Colonic mucosa (tissue), 4 donors: ENCODE data around the gene PEX5L. TPM values are rescaled to one million over a fixed set of nuclear protein-coding genes. Genes with fewer than 3 reads are reported as not detected.
"Not testable (repeated sequence)": the region's sequence is repeated elsewhere in the genome, so short reads cannot be mapped to it uniquely, and the experiment has no call there.

ENCODE experiments used
- DNase-seq: peaks from one replicate; pipeline ENCODE4 v3.0.0-alpha.2; 2020
- H3K27ac ChIP-seq: fragments of 200-600 bp; one replicate; pipeline ENCODE4 v1.8.0; 2021
- H3K27me3 ChIP-seq: fragments of 200-600 bp; one replicate; pipeline ENCODE4 v1.8.0; 2021
- H3K36me3 ChIP-seq: fragments of 200-600 bp; one replicate; pipeline ENCODE4 v1.8.0; 2021
- H3K4me1 ChIP-seq: fragments of 200-600 bp; one replicate; pipeline ENCODE4 v1.8.0; 2021; ENCODE audit warnings: mild to moderate bottlenecking
- H3K4me3 ChIP-seq: fragments of 200-600 bp; one replicate; pipeline ENCODE4 v1.8.0; 2021
- H3K9ac ChIP-seq, 2 donors: one replicate each; pipeline ENCODE4 v1.7.0; 2013; ENCODE audit warnings: control low read depth in 2 of 2, low read depth in 2 of 2, low read length in 2 of 2
- H3K9me3 ChIP-seq: fragments of 200-600 bp; one replicate; pipeline ENCODE4 v1.8.0; 2021
- CTCF ChIP-seq: fragments of 200-600 bp; IDR thresholded peaks from one replicate; pipeline ENCODE4 v1.8.0; 2022; ENCODE audit warnings: antibody characterized with exemption, mild to moderate bottlenecking
- intact Hi-C: fragments of 100-400 bp; cut with DNase I; formaldehyde crosslinking; loops from one replicate; pipeline ENCODE4 v1.14.1; 2022
- total RNA-seq, 2 donors: library from RNA; stranded (reverse); fragmentation: NEBNext Ultra II Directional in 1 of 2; extraction: Animal tissue kit (Norgen Biotek cat#: 25700) in 1 of 2; gene quantifications; one replicate each; pipeline ENCODE4 v1.2.1, GENCODE V29; 2021
- donor health status: healthy.
- donor health status: DM: no; HTN: no; CAD: no.
- donor health status: DM: no; HTN: no; CAD: no.

The PEX5L gene
- total RNA-seq, 2 donors from 2014 or later: not detected

- intact Hi-C loops: no loop called here
- H3K9me3 ChIP-seq: no peaks in the 10 kb centered on the region
- TF ChIP-seq CTCF: no peak
Observed at GRCh38 chr3:180059356-180059755, 22.6 kb upstream of the PEX5L start.

GRCh38 chr3:180058238-180058637 lies 21.5 kb upstream of the PEX5L start:
- Histone ChIP-seq H3K9ac (no peak overlapping the region), H3K27me3 (no peaks in the 10 kb centered on the region), H3K4me3 (no peak overlapping the region), H3K4me1 (no peaks in the 10 kb centered on the region), H3K27ac (no peak overlapping the region), H3K9me3 (no peaks in the 10 kb centered on the region), H3K36me3 (no peaks in the 10 kb centered on the region)
- no peak for DNase-seq
- intact Hi-C loops: no loop called here
- no peak for TF ChIP-seq CTCF

More at GRCh38 chr3:180059356-180059755, 22.6 kb upstream of the PEX5L start:
- H3K36me3 ChIP-seq: no peaks in the 10 kb centered on the region
- H3K4me3 ChIP-seq: no peak overlapping the region
- no peak overlapping the region for H3K27ac ChIP-seq
- H3K9ac ChIP-seq: no peak overlapping the region
- H3K27me3 ChIP-seq: no peaks in the 10 kb centered on the region
- no peaks in the 10 kb centered on the region for H3K4me1 ChIP-seq
- DNase-seq: no peak

GRCh38 chr3:180055656-180056055 lies 18.9 kb upstream of the PEX5L start:
- H3K9me3 ChIP-seq, H3K9ac ChIP-seq, intact Hi-C loops, DNase-seq, H3K4me1 ChIP-seq, H3K27me3 ChIP-seq, H3K27ac ChIP-seq, H3K4me3 ChIP-seq, H3K36me3 ChIP-seq: not testable (repeated sequence)

- H3K27ac ChIP-seq: no peak overlapping the region
- H3K9me3 ChIP-seq: no peaks in the 10 kb centered on the region
- DNase-seq: no peak
- no peak overlapping the region for H3K9ac ChIP-seq
- no peaks in the 10 kb centered on the region for H3K27me3 ChIP-seq
- H3K4me1 ChIP-seq: no peaks in the 10 kb centered on the region
- H3K4me3 ChIP-seq: no peak overlapping the region
- no peaks in the 10 kb centered on the region for H3K36me3 ChIP-seq
- intact Hi-C loops: no loop called here
- TF ChIP-seq CTCF: no peak
Observed at GRCh38 chr3:180049391-180049790, 12.7 kb upstream of the PEX5L start.

GRCh38 chr3:180048840-180049239 lies 12.1 kb upstream of the PEX5L start:
- Histone ChIP-seq H3K9me3 (no peaks in the 10 kb centered on the region), H3K36me3 (no peaks in the 10 kb centered on the region), H3K27ac (no peak overlapping the region), H3K27me3 (no peaks in the 10 kb centered on the region), H3K4me3 (no peak overlapping the region), H3K9ac (no peak overlapping the region), H3K4me1 (no peaks in the 10 kb centered on the region)
- intact Hi-C loops: no loop called here
- no peak for DNase-seq
- no peak for TF ChIP-seq CTCF

- DNase-seq: no peak
- TF ChIP-seq CTCF: no peak
- Histone ChIP-seq H3K4me1 (no peaks in the 10 kb centered on the region), H3K27me3 (no peaks in the 10 kb centered on the region), H3K9ac (no peak overlapping the region), H3K36me3 (no peaks in the 10 kb centered on the region), H3K27ac (no peak overlapping the region), H3K9me3 (no peaks in the 10 kb centered on the region), H3K4me3 (no peak overlapping the region)
- intact Hi-C loops: no loop called here
Observed at GRCh38 chr3:180048103-180048502, 11.4 kb upstream of the PEX5L start.
